Neural progenitor cell (in vitro differentiated cells): Measurements from ENCODE around the gene EPHB6.

Source experiments
- CTCF ChIP-seq: fragments of 200-600 bp; sonication (generic); IDR thresholded peaks from 2 replicates; pipeline ENCODE4 v1.5.1; 2017; ENCODE audit warnings: antibody characterized with exemption, mild to moderate bottlenecking
- EZH2 ChIP-seq: fragments of 200-600 bp; sonication (generic); IDR thresholded peaks from 2 replicates; pipeline ENCODE4 v1.6.1; 2017; ENCODE audit warnings: antibody characterized with exemption, mild to moderate bottlenecking, moderate library complexity

- no peak for TF ChIP-seq CTCF
- no peak for TF ChIP-seq EZH2
These were observed 32.2 kb upstream of the EPHB6 start for GRCh38 chr7:142822714-142823113.
